Measurements from ENCODE around the gene HIPK2. TPM values are rescaled to one million over a fixed set of nuclear protein-coding genes. Genes with fewer than 3 reads are reported as not detected.

HIPK2 gene
- total RNA-seq, 1 donor from 2014 or later, result 75.8 TPM

- Mint-ChIP-seq H3K27me3 (ENCODE audit: low read depth) (no peaks in the 10 kb centered on the region), H3K4me3 (no peak overlapping the region), H3K27ac (no peak overlapping the region), H3K9me3 (no peaks in the 10 kb centered on the region), H3K4me1 (peaks cover 6% of the 10 kb centered on the region), H3K36me3 (peaks cover 10% of the 10 kb centered on the region)
- TF ChIP-seq, protein P1, sequence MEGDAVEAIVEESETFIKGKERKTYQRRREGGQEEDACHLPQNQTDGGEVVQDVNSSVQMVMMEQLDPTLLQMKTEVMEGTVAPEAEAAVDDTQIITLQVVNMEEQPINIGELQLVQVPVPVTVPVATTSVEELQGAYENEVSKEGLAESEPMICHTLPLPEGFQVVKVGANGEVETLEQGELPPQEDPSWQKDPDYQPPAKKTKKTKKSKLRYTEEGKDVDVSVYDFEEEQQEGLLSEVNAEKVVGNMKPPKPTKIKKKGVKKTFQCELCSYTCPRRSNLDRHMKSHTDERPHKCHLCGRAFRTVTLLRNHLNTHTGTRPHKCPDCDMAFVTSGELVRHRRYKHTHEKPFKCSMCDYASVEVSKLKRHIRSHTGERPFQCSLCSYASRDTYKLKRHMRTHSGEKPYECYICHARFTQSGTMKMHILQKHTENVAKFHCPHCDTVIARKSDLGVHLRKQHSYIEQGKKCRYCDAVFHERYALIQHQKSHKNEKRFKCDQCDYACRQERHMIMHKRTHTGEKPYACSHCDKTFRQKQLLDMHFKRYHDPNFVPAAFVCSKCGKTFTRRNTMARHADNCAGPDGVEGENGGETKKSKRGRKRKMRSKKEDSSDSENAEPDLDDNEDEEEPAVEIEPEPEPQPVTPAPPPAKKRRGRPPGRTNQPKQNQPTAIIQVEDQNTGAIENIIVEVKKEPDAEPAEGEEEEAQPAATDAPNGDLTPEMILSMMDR (IDR thresholded peaks at IDR 0.05; ENCODE audit: unreplicated experiment), result no peak
- DNase-seq (ENCODE audit: low spot score in 2 of 2, unreplicated experiment in 2 of 2), result no peak
Measured at GRCh38 chr7:139752604-139753003, 25.2 kb downstream of the HIPK2 start.

DNA sequence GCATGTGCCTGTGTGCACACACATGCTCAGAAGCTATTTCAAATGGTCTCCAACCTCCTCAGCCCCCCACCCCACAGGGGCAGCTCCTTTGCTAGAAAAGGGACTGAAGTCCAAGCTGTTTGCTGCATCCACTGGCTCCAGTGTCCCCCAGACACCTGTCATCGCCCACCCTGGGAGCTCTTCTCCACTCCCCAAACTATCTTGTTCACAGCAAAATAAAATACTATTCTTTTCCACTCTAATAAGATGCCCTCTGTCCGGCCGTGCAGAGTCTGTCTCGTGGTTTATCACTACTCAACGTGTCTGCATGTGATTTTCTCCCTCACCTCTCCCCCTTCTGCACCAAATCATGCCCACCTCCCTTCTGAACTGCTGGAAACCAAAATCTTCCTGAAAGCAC is 25.6 kb downstream of the HIPK2 start:
- TF ChIP-seq, protein P1 (IDR thresholded peaks at IDR 0.05; ENCODE audit: unreplicated experiment), result no peak
- Mint-ChIP-seq H3K27ac (no peak overlapping the region), H3K36me3 (peaks cover 10% of the 10 kb centered on the region), H3K27me3 (ENCODE audit: low read depth) (no peaks in the 10 kb centered on the region), H3K4me1 (peaks cover 6% of the 10 kb centered on the region), H3K4me3 (no peak overlapping the region), H3K9me3 (no peaks in the 10 kb centered on the region)
- no peak for DNase-seq (ENCODE audit: low spot score in 2 of 2, unreplicated experiment in 2 of 2)

- Mint-ChIP-seq H3K27me3 (ENCODE audit: low read depth) (no peaks in the 10 kb centered on the region), H3K36me3 (peaks cover 10% of the 10 kb centered on the region), H3K27ac (no peak overlapping the region), H3K9me3 (no peaks in the 10 kb centered on the region), H3K4me1 (peaks cover 17% of the 10 kb centered on the region), H3K4me3 (no peak overlapping the region)
- TF ChIP-seq, protein P1 (IDR thresholded peaks at IDR 0.05; ENCODE audit: unreplicated experiment), result no peak
- no peak for DNase-seq (ENCODE audit: low spot score in 2 of 2, unreplicated experiment in 2 of 2)
Measured at GRCh38 chr7:139750459-139751095, 27.2 kb downstream of the HIPK2 start.

DNA sequence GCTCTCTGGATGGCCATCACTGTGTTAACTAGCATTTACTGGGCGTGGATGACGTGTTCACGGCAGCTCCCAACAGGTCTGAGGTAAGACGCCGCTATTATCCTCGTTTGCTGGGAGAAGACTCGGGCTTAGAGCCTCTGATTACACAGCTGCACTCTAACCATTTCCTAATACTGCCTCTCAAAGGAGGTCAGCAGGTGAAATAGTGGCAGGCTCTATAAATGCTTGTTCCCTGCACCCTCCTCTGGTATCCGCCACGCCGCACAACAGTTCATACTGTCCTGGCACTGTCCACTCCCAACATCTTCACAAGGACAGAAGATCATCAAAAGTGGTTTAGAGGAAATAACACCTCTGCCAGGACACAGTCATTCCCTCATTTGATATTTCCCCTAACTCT is 28.3 kb downstream of the HIPK2 start:
- no peak overlapping the region for H3K4me3 Mint-ChIP-seq
- no peak for DNase-seq (ENCODE audit: low spot score in 2 of 2, unreplicated experiment in 2 of 2)
- peaks cover 21% of the 10 kb centered on the region for H3K4me1 Mint-ChIP-seq
- peaks cover 6% of the 10 kb centered on the region for H3K36me3 Mint-ChIP-seq
- H3K27ac Mint-ChIP-seq, result no peak overlapping the region
- TF ChIP-seq, protein P1 (IDR thresholded peaks at IDR 0.05; ENCODE audit: unreplicated experiment), result no peak
- no peaks in the 10 kb centered on the region for H3K9me3 Mint-ChIP-seq
- H3K27me3 Mint-ChIP-seq (ENCODE audit: low read depth), result no peaks in the 10 kb centered on the region

- Mint-ChIP-seq H3K27me3 (ENCODE audit: low read depth) (no peaks in the 10 kb centered on the region), H3K4me3 (no peak overlapping the region), H3K27ac (no peak overlapping the region), H3K9me3 (no peaks in the 10 kb centered on the region), H3K4me1 (peaks cover 24% of the 10 kb centered on the region), H3K36me3 (peaks cover 4% of the 10 kb centered on the region)
- TF ChIP-seq, protein P1 (IDR thresholded peaks at IDR 0.05; ENCODE audit: unreplicated experiment), result no peak
- no peak for DNase-seq (ENCODE audit: low spot score in 2 of 2, unreplicated experiment in 2 of 2)
Measured at GRCh38 chr7:139748941-139749340, 28.9 kb downstream of the HIPK2 start.

DNA sequence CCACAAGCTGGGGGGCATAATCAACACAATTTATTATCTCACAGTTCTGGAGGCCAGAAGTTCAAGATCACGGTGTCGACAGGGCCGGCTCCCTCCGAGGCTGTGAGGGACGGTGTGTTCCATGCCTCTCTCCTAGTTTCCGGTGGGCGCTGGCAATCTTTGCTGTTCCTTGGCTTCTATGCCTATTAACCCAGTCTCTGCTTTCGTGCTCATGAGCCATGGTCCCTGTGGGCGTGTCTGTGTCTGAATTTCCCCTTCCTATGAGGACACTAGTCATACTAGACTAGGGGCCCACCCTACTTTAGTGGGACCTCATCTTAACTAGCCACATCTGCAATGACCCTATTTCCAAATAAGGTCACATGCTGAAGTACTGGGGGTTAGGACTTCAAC is 29.4 kb downstream of the HIPK2 start:
- Mint-ChIP-seq H3K27me3 (ENCODE audit: low read depth) (no peaks in the 10 kb centered on the region), H3K27ac (no peak overlapping the region), H3K4me1 (peaks cover 28% of the 10 kb centered on the region), H3K9me3 (no peaks in the 10 kb centered on the region), H3K4me3 (no peak overlapping the region), H3K36me3 (peaks cover 4% of the 10 kb centered on the region)
- no peak for DNase-seq (ENCODE audit: low spot score in 2 of 2, unreplicated experiment in 2 of 2)
- TF ChIP-seq, protein P1 (IDR thresholded peaks at IDR 0.05; ENCODE audit: unreplicated experiment), result no peak

All from mesothelial cell of epicardium (in vitro differentiated cells).